ENCODE measurements around the gene SSC5D.

SSC5D gene

DNA sequence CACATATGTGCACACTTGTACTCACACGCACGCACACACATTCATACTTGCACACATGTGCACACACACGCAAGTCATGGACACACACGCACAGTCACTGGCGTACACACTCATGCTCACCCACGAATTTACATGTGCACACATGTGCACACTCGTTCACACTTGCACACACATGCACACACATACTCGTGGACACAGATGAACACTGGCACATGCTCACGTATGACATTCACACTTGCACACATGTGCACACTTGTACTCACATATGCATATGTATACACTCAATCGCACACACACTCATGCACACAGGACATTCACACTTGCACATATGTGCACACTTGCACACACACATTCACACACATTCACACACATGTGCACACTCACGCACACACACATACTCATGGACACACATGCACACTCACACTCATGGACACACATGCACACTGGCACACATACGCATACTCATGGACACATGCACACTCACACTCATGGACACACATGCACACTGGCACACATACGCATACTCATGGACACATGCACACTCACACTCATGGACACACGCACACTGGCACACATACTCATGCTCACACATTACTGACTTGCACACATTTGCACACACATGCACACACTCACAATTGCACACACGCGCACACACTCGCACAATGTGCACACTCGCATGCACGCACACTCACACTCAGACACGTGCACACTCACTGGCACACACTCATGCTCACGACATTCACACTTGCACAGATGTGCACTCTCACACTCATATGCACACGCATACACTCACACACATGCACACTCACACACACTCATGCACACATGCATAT, 39.2 kb downstream of the SSC5D start:
- TF ChIP-seq RAD21 (IDR thresholded peaks at IDR 0.05; ENCODE audit: low read depth) = no peak

DNA sequence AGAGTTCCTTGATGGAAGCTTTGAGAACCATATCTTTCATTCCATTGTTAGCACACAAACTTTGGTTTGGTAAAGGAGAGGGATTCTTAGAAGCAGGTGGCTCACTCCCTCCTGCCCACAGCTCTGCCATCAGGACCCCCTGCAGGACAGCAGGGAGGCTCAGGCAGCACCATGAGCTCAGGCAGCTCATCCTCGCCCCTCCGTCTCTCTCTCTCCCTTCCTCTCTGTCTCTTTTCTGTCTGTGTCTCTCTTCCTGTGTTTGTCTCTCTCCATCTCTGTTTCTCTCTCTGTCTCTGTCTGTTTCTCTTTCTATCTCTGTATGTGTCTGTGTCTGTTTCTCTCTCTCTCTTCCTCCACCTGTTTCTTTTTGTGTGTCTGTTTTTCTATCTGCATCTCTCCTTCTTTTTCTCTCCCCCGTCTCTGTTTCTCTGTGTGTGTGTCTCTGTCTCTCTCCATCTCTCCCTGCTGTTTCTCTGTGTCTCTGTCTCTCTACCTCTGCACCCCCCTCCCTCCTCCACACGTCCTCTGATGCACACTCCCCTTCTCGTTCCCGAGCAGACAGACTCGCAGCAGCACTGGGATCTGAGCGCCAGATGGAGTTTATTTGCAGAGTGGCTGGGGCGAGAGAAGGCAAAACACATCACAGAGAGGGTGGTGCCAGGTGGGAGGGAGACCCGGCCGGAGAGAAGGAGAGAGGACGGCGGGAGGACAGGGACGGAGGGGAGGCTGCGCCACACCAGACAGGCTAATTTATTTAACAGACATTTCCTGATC, 40.0 kb downstream of the SSC5D start:
- TF ChIP-seq CREB1 (IDR thresholded peaks at IDR 0.05; ENCODE audit: low read depth) (no peak), YY1 (IDR thresholded peaks at IDR 0.05; ENCODE audit: low read depth) (no peak), TCF12 (IDR thresholded peaks at IDR 0.05; ENCODE audit: low read depth) (no peak), FOXM1 (IDR thresholded peaks at IDR 0.05; ENCODE audit: borderline replicate concordance, low read depth) (no peak), EP300 (IDR thresholded peaks at IDR 0.05; ENCODE audit: borderline replicate concordance) (no peak), CEBPB (IDR thresholded peaks at IDR 0.05) (no peak), NFIC (IDR thresholded peaks at IDR 0.05) (no peak), ZBTB7A (IDR thresholded peaks at IDR 0.05; ENCODE audit: low read depth) (no peak), RAD21 (IDR thresholded peaks at IDR 0.05; ENCODE audit: low read depth) (no peak), EGR1 (IDR thresholded peaks at IDR 0.05) (no peak), TEAD4 (IDR thresholded peaks at IDR 0.05) (no peak), TAF1 (IDR thresholded peaks at IDR 0.05; ENCODE audit: low read depth) (no peak)
- TF ChIP-seq, protein P1, sequence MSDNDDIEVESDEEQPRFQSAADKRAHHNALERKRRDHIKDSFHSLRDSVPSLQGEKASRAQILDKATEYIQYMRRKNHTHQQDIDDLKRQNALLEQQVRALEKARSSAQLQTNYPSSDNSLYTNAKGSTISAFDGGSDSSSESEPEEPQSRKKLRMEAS (IDR thresholded peaks at IDR 0.05) = no peak
- TF ChIP-seq, protein P2, sequence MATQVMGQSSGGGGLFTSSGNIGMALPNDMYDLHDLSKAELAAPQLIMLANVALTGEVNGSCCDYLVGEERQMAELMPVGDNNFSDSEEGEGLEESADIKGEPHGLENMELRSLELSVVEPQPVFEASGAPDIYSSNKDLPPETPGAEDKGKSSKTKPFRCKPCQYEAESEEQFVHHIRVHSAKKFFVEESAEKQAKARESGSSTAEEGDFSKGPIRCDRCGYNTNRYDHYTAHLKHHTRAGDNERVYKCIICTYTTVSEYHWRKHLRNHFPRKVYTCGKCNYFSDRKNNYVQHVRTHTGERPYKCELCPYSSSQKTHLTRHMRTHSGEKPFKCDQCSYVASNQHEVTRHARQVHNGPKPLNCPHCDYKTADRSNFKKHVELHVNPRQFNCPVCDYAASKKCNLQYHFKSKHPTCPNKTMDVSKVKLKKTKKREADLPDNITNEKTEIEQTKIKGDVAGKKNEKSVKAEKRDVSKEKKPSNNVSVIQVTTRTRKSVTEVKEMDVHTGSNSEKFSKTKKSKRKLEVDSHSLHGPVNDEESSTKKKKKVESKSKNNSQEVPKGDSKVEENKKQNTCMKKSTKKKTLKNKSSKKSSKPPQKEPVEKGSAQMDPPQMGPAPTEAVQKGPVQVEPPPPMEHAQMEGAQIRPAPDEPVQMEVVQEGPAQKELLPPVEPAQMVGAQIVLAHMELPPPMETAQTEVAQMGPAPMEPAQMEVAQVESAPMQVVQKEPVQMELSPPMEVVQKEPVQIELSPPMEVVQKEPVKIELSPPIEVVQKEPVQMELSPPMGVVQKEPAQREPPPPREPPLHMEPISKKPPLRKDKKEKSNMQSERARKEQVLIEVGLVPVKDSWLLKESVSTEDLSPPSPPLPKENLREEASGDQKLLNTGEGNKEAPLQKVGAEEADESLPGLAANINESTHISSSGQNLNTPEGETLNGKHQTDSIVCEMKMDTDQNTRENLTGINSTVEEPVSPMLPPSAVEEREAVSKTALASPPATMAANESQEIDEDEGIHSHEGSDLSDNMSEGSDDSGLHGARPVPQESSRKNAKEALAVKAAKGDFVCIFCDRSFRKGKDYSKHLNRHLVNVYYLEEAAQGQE (IDR thresholded peaks at IDR 0.05; ENCODE audit: low read depth) = no peak
- TF ChIP-seq, protein P3, sequence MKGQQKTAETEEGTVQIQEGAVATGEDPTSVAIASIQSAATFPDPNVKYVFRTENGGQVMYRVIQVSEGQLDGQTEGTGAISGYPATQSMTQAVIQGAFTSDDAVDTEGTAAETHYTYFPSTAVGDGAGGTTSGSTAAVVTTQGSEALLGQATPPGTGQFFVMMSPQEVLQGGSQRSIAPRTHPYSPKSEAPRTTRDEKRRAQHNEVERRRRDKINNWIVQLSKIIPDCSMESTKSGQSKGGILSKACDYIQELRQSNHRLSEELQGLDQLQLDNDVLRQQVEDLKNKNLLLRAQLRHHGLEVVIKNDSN (IDR thresholded peaks at IDR 0.05) = no peak

DNA sequence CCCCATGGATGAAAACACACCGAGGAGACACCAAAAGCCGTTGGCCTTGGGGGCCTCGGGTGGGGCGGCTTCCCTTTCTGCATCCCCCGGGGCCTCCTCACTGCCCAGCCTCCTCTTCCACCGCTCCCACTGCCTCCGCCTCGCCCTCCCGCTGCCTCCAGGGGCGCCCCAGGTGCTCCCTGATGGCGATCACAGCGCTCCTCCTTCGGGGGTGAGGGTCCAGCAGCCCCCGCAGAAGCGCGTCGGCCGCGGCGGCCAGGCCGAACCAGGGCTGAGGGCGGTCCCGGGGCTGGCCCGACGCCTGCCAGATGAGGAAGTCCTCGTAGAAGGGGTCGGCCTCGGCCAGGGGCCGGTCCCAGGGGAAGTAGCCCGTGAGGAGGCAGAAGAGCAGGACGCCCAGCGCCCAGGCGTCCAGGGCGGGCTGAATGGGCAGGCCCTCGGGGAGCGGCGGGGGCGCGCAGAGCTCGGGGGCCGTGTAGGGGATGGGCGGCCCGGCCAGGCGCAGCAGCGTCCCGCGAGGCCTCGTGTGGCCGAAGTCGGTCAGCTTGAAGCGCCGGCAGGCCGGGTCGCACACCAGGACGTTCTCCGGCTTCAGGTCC, 41.5 kb downstream of the SSC5D start:
- TF ChIP-seq, protein P1 (IDR thresholded peaks at IDR 0.05) = no peak
- TF ChIP-seq CREB1 (IDR thresholded peaks at IDR 0.05; ENCODE audit: low read depth) = no peak
- TF ChIP-seq CEBPB (IDR thresholded peaks at IDR 0.05) = no peak
- TF ChIP-seq RAD21 (IDR thresholded peaks at IDR 0.05; ENCODE audit: low read depth) = no peak
- TF ChIP-seq TCF12 (IDR thresholded peaks at IDR 0.05; ENCODE audit: low read depth) = no peak
- TF ChIP-seq NFIC (IDR thresholded peaks at IDR 0.05) = no peak

DNA sequence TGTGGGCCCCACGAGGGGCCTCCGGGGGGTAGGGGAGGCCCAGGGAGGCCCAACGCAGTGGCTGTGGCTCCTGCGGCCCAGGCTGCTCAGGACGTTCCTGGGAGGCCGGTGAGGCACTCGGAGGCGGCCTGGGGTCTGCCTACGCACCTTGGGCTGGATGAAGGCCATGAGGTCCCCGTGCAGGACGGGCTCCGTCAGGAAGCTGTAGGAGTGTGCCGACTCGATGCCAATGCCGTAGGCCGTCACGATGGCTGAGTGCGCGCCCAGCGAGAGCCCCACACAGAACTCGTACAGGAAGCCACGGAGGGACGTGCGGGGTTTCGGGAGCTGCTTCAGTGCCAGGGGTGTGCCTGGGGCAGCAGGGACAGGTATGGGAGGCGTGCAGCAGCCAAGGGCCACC, 42.8 kb downstream of the SSC5D start:
- no peak for TF ChIP-seq EP300 (IDR thresholded peaks at IDR 0.05; ENCODE audit: borderline replicate concordance)
- no peak for TF ChIP-seq FOXM1 (IDR thresholded peaks at IDR 0.05; ENCODE audit: borderline replicate concordance, low read depth)
- TF ChIP-seq, protein P1 (IDR thresholded peaks at IDR 0.05) = no peak
- TF ChIP-seq TEAD4 (IDR thresholded peaks at IDR 0.05) = no peak
- no peak for TF ChIP-seq ZBTB7A (IDR thresholded peaks at IDR 0.05; ENCODE audit: low read depth)
- TF ChIP-seq, protein P2 (IDR thresholded peaks at IDR 0.05; ENCODE audit: low read depth) = no peak
- no peak for TF ChIP-seq EGR1 (IDR thresholded peaks at IDR 0.05)
- TF ChIP-seq TCF12 (IDR thresholded peaks at IDR 0.05; ENCODE audit: low read depth) = no peak
- TF ChIP-seq RAD21 (IDR thresholded peaks at IDR 0.05; ENCODE audit: low read depth) = no peak

DNA sequence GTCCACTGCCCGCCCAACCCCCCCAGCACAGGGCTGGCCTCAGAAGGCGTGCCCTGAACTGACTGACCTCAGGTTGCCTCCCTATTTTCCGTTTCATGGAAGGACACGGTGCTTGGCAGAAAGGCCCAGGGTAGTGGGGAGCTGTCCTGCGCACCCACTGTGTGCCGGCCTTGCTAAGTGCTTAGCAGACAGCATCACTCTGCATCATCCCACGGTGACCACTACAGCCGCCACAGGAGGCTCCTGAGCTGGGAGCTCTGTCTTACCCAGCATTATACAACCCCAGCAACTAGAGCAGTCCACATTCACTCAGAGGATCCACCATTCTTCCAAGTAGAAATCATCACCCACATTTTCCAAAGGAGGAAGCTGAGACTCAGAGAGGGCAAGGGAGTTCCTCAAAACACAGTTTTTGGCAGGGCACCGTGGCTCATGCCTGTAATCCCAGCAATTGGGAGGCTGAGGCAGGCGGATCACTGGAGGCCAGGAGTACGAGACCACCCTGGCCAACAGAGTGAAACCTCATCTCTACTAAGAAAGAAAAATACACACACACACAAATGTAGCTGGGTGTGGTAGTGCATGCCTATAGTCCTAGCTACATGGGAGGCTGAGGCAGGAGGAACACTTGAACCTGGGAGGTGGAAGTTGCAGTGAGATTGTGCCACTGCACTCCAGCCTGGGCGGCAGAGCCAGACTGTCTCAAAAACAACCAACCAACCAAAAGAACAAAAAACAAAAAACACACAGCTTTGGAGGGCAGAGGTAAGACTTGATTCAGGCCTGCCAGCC, 47.1 kb downstream of the SSC5D start:
- TF ChIP-seq TCF12 (IDR thresholded peaks at IDR 0.05; ENCODE audit: low read depth) = no peak
- no peak for TF ChIP-seq NFIC (IDR thresholded peaks at IDR 0.05)
- TF ChIP-seq ZBTB7A (IDR thresholded peaks at IDR 0.05; ENCODE audit: low read depth) = no peak
- TF ChIP-seq TEAD4 (IDR thresholded peaks at IDR 0.05) = no peak
- no peak for TF ChIP-seq YY1 (IDR thresholded peaks at IDR 0.05; ENCODE audit: low read depth)
- TF ChIP-seq EGR1 (IDR thresholded peaks at IDR 0.05) = no peak
- TF ChIP-seq RAD21 (IDR thresholded peaks at IDR 0.05; ENCODE audit: low read depth) = no peak
- TF ChIP-seq, protein P3 (IDR thresholded peaks at IDR 0.05) = no peak
- TF ChIP-seq CEBPB (IDR thresholded peaks at IDR 0.05) = no peak
- TF ChIP-seq FOXM1 (IDR thresholded peaks at IDR 0.05; ENCODE audit: borderline replicate concordance, low read depth) = no peak

Data from Ishikawa (cell line).